ENCODE data around the gene NFILZ. TPM values are rescaled to one million over a fixed set of nuclear protein-coding genes. Genes with fewer than 3 reads are reported as not detected.

Gene NFILZ
- polyA plus RNA-seq, 6 donors from 2014 or later: not detected

DNA sequence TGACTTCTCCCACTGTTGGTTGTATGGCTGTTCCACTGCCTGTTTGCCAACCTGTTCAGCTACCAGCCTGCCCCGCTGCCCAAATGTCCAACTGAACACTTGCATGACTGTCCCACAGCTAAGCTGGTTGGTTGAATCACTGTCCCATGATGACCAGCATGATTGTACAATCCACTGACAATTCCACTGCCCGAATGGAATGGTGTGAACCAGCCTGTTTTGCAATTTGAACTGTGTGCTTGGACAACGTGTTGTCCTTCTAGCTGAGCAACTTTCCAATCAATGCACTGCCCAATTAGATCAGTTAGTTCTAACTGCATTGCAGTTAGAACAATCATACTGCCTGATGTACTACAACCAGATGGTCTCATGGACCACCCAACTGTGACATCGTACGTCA, 28.6 kb upstream of the NFILZ start:
- H3K9me3 Mint-ChIP-seq: peaks cover 0 to 4% (median 0%) of the 10 kb centered on the region in 7 donors
- H3K36me3 Mint-ChIP-seq: no peaks in the 10 kb centered on the region
- DNase-seq (no peak), ATAC-seq (ENCODE audit: low read depth in 2 of 2) (no peak)
- H3K27ac Mint-ChIP-seq: no peak overlapping the region
- H3K4me3 Mint-ChIP-seq: no peak overlapping the region
- peaks cover 16 to 27% (median 24%) of the 10 kb centered on the region in 3 donors for H3K27me3 Mint-ChIP-seq
- H3K4me1 Mint-ChIP-seq: peaks cover 0 to 3% (median 1%) of the 10 kb centered on the region in 3 donors

DNA sequence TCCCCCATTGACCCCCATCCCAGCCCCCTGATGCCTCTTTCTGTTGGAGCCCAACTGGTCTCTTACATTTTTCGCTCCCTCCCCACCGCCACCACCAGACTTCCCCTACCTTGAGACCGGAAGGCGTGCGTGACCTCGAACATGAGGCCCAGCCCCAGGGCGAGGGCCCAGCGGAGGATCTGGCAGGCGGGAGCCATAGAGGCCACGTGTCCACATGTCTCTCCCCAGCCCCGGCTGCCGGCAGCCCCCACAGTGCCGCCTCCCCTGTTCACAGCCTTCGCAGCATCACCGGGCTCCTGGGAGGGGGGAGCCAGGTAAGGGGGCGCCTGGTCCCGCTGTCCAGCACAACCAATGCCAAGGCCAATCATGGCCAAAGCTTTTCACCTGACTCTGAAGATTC, 24.9 kb upstream of the NFILZ start:
- peaks cover 10 to 19% (median 18%) of the 10 kb centered on the region in 3 donors for H3K4me1 Mint-ChIP-seq
- DNase-seq: no peak
- H3K36me3 Mint-ChIP-seq: peaks cover 0 to 23% of the 10 kb centered on the region in 2 donors

DNA sequence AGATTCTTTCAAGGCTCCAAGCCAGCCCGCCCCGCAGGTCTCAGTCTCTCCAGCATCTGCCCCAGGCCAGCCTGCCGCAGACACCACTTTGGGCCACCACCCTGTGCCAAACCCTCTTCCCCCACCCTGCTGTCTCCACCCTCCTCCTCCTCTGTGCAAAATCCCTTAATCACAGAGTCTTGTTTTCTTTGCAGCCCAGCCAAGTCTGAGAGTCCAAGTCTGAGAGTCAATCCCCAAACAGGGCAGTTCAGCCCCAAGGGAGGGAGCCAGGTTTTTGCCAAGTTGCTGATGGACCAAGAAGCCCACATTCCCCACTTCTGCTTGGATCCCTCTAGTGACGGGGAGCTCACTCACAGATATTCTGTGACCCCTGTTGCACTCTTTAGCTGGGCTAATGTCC, 23.0 kb upstream of the NFILZ start:
- peaks cover 10 to 24% (median 19%) of the 10 kb centered on the region in 3 donors for H3K4me1 Mint-ChIP-seq
- peak overlapping the region in 1 of 6 donors; percentile 44 for H3K27ac Mint-ChIP-seq
- no peak for ATAC-seq (ENCODE audit: low read depth in 2 of 2)
- peaks cover 0 to 23% of the 10 kb centered on the region in 2 donors for H3K36me3 Mint-ChIP-seq
- H3K9me3 Mint-ChIP-seq: peaks cover 0 to 4% (median 0%) of the 10 kb centered on the region in 7 donors
- peaks cover 29 to 52% (median 50%) of the 10 kb centered on the region in 3 donors for H3K27me3 Mint-ChIP-seq
- peak overlapping the region in 2 of 8 donors; percentile 42 to 44 for H3K4me3 Mint-ChIP-seq
- DNase-seq: no peak

More for the DNA sequence above, 24.9 kb upstream of the NFILZ start:
- Mint-ChIP-seq H3K27ac (peak overlapping the region in 1 of 6 donors; percentile 47), H3K27me3 (peaks cover 30 to 59% (median 55%) of the 10 kb centered on the region in 3 donors), H3K9me3 (peaks cover 0 to 4% (median 0%) of the 10 kb centered on the region in 7 donors), H3K4me3 (no peak overlapping the region)
- ATAC-seq (ENCODE audit: low read depth in 2 of 2): no peak

DNA sequence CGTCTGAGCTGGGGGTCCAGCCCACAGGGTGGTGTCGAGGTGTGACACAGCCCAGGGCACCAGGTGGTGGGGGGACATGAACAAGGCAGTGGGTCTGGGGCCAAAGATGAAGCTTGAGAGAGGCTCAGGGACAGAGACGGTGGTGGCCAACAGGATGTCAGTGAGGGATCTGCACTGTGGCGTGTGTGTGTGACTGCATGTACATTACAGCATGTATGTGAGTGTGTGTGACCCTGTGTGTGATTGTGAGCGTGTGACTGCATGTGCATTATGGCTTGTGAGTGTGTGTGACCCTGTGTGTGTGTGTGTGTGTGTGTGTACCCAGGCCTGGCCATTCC, 21.5 kb upstream of the NFILZ start:
- H3K9me3 Mint-ChIP-seq: peaks cover 0 to 4% (median 0%) of the 10 kb centered on the region in 7 donors
- H3K27me3 Mint-ChIP-seq: peaks cover 30 to 53% (median 45%) of the 10 kb centered on the region in 3 donors
- peaks cover 10 to 26% (median 19%) of the 10 kb centered on the region in 3 donors for H3K4me1 Mint-ChIP-seq
- no peak for DNase-seq
- H3K36me3 Mint-ChIP-seq: peaks cover 0 to 23% of the 10 kb centered on the region in 2 donors
- ATAC-seq (ENCODE audit: low read depth in 2 of 2): no peak
- peak overlapping the region in 6 of 8 donors; percentile 4 to 86 (median 66) for H3K4me3 Mint-ChIP-seq
- peak overlapping the region in 2 of 6 donors; percentile 70 to 85 for H3K27ac Mint-ChIP-seq

DNA sequence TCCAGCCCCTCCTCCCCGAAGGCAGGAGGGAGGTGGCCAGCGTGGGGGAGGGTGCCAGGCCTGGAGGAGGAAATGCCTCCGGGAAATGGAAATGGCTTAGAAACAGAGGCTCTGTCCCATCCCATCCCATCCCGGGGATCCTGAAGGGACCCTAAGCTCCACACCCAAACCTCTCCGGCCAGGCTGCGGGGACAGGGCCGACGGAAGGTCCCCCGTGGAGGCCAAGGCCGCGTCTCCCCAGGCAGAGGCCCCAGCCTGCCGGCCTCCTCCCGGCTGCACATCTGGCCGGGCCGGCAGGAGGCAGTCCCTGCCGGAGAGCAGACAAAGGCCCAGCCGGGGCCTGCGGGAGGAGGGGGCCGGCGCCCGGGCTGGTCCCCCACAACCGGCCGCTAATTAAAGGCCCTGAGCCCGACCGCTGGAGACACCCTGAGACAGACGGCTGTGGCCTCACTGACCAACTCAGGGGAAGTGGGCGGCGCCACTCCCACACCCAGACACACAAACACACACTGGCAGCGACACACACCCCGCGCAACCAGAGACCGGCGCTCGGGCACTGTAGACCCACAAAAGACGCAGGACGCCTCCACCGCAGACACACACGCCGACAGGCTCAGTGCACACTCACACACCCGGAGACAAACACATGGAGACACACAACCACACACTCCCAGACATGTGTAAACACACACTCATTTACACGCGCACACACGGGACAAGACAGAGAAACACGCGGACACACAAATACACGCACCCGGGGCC, 21.0 kb upstream of the NFILZ start:
- Mint-ChIP-seq H3K4me3 (peak overlapping the region; percentile 70 to 95 (median 84)), H3K9me3 (peaks cover 0 to 4% (median 0%) of the 10 kb centered on the region in 7 donors), H3K4me1 (peaks cover 10 to 26% (median 19%) of the 10 kb centered on the region in 3 donors), H3K36me3 (peaks cover 0 to 23% of the 10 kb centered on the region in 2 donors), H3K27ac (peak overlapping the region in 5 of 6 donors; percentile 8 to 83 (median 43)), H3K27me3 (peaks cover 30 to 53% (median 45%) of the 10 kb centered on the region in 3 donors)
- peak in 1 of 2 donors; percentile 13 for ATAC-seq (ENCODE audit: low read depth in 2 of 2)
- DNase-seq: no peak

DNA sequence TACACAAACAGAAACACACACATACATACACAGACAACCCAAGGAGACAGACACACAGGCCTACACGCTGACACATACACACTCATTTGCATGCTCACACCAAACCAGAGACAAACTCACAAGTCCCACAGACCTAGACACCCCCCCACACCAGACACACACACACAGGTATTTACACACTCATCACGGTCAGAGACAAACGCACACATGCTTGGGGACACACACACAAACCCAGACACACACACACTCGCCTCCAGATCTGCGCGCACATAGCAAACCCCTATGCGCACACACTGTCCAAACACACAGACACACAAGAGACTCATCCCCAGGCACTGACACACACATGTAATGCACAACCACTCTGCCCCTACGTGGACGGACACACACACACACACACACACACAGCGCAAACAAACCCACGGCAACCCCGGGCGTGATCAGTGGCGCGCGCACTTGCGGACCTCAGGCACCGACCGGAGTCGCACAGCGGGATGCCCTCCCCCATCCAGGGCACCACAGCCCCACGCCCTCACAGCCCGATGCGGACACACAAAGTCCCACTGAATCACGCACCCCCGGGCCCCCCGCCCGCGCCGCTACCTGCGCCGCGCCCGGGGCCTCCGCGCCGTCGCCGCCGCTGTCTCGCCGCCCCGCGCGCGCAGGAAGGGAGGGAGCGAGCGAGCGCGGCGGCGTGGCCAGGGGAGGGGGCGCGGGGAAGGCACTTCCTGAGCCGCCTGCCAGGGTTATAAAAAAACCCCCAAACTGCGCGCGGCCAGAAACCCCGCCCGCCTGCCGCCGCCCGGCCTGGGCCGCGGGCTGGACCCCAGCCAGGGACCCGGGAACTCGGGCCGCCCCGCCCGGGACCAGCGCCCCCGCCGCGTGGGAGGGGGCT, 20.1 kb upstream of the NFILZ start, which contains the start of gene ADAMTS10:
ADAMTS10 (minus strand) TSS at position 675 of the 895 bp plus-strand sequence. CDS start 5,005 bp downstream, outside the sequence.
- Mint-ChIP-seq H3K4me3 (peak within 1 kb of the TSS; percentile 70 to 95 (median 84)), H3K4me1 (peaks cover 13 to 31% (median 19%) of the 10 kb centered on the region in 3 donors)

DNA sequence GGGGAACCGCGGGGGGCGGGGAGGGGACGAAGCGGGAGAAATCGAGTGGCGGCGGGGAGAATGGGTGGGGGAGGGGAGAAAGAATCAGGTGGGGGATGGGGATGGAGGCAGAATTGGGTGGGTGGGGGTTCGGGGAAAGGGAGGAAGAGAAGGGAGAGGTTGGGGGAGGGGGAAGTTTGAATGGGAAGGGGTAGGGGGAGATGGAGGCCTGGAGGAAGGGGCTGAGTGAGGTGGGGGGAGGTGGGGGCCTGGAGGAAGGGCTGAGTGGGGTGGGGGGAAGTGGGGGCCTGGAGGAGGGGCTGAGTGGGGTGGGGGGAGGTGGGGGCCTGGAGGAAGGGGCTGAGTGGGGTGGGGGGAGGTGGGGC, 19.5 kb upstream of the NFILZ start:
- no peak for DNase-seq
- Mint-ChIP-seq H3K9me3 (peaks cover 0 to 2% (median 0%) of the 10 kb centered on the region in 7 donors), H3K4me1 (peaks cover 20 to 38% (median 22%) of the 10 kb centered on the region in 3 donors), H3K27ac (no peak overlapping the region), H3K27me3 (peaks cover 34 to 63% (median 45%) of the 10 kb centered on the region in 3 donors), H3K36me3 (peaks cover 0 to 23% of the 10 kb centered on the region in 2 donors), H3K4me3 (peak overlapping the region in 1 of 8 donors; percentile 59)
- no peak for ATAC-seq (ENCODE audit: low read depth in 2 of 2)

More for the DNA sequence above, 20.1 kb upstream of the NFILZ start, which contains the start of gene ADAMTS10:
- peak within 1 kb of the TSS; percentile 8 to 83 (median 62) for H3K27ac Mint-ChIP-seq
- ATAC-seq (ENCODE audit: low read depth in 2 of 2) (peak; percentile 59 to 63), DNase-seq (no peak)
- H3K27me3 Mint-ChIP-seq: peaks cover 30 to 58% (median 45%) of the 10 kb centered on the region in 3 donors
- peaks cover 0 to 23% of the 10 kb centered on the region in 2 donors for H3K36me3 Mint-ChIP-seq
- peaks cover 0 to 2% (median 0%) of the 10 kb centered on the region in 7 donors for H3K9me3 Mint-ChIP-seq

DNA sequence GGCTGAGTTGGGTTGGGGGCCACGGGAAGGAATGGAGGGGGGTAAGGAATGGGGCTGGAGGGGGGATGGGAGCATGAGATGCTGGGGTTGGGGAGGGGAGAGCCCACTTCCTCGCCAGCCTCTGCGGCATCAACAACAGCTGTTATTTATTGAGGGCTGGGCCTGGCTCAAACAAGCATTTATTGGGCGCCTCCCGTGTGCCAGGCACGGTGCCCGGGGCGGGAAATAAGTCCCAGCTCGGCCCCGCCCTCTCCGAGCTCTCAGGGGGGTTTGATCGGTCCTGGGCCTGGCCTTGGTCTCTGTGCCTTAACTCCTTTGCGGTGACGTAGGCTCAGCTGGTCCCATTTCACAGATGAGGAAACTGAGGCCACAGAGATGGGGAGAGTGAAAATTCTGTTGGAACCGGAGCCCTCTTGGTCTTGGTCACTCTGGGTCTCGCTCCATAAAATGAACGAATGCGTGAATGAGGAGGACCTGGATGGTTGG, 19.0 kb upstream of the NFILZ start:
- H3K9me3 Mint-ChIP-seq: peaks cover 0 to 2% (median 0%) of the 10 kb centered on the region in 7 donors
- peaks cover 35 to 59% (median 41%) of the 10 kb centered on the region in 3 donors for H3K27me3 Mint-ChIP-seq
- DNase-seq: no peak
- H3K4me1 Mint-ChIP-seq: peaks cover 20 to 39% (median 22%) of the 10 kb centered on the region in 3 donors
- H3K36me3 Mint-ChIP-seq: peaks cover 0 to 23% of the 10 kb centered on the region in 2 donors
- H3K27ac Mint-ChIP-seq: peak overlapping the region in 1 of 6 donors; percentile 53
- H3K4me3 Mint-ChIP-seq: peak overlapping the region in 6 of 8 donors; percentile 6 to 77 (median 61)
- no peak for ATAC-seq (ENCODE audit: low read depth in 2 of 2)

DNA sequence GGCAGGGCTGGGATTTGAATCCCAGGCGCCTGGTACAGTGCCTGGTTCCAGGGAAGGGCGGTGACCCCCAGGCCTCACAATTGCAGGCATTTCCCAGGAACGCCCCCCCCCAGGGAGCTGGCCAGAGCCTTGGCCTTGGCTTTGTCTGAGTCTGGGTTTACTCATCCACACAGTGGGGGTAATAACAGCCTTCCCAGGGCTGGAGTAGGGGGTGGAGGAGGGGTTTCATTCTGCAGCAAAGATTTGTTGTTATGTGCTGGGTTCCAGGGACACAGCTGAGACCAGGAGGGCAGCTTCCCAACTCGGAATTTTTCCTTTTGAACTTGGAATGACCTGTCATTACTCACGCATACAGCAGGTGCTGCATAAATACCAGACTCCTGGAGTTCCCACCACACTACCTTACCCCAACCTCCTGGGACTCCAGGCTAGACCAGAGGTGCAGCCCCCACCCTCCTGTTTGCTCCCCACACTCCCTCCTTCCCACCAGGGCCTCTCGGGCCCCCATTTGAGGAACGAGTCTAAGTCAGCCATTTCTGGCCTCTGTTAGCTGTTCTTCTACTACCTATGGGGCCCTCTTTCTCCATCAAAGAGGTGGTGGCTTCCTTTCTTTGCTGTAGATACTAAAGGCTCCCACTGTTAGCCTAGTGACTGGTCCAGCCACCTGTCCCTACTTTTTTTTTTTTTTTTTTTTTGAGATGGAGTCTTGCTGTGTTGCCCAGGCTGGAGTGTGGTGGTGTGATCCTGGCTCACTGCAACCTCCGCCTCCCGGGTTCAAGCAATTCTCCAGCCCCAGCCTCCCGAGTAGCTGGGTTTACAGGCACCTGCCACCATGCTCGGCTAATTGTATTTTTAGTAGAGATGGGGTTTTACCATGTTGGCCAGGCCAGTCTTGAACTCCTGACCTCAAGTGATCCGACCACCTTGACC, 18.3 kb upstream of the NFILZ start:
- peaks cover 0 to 23% of the 10 kb centered on the region in 2 donors for H3K36me3 Mint-ChIP-seq
- peaks cover 0 to 2% (median 0%) of the 10 kb centered on the region in 7 donors for H3K9me3 Mint-ChIP-seq
- ATAC-seq (ENCODE audit: low read depth in 2 of 2): peak in 1 of 2 donors; percentile 9
- DNase-seq: no peak
- H3K4me1 Mint-ChIP-seq: peaks cover 20 to 34% (median 22%) of the 10 kb centered on the region in 3 donors
- H3K27ac Mint-ChIP-seq: peak overlapping the region in 2 of 6 donors; percentile 53 to 74
- peak overlapping the region; percentile 38 to 82 (median 74) for H3K4me3 Mint-ChIP-seq
- peaks cover 28 to 52% (median 34%) of the 10 kb centered on the region in 3 donors for H3K27me3 Mint-ChIP-seq

DNA sequence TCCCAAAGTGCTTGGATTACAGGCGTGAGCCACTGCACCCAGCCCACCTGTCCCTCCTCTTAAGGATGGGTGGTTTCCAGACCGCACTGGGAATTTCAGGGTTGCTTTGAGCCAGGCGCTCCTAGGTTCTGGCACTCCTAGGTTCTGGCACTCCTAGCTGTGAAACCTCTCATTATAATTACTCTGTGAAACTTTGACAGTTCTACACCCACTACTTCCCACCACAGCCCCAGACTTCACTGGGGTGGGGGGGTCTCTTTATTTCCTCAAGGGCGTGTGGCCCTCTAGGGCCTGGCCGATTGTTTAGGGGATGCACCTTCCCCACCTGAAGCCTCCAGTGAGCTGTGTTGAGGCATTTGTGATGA, 17.6 kb upstream of the NFILZ start:
- H3K36me3 Mint-ChIP-seq: peaks cover 0 to 23% of the 10 kb centered on the region in 2 donors
- ATAC-seq (ENCODE audit: low read depth in 2 of 2): peak; percentile 28 to 32
- H3K27ac Mint-ChIP-seq: peak overlapping the region in 1 of 6 donors; percentile 74
- H3K4me1 Mint-ChIP-seq: peaks cover 20 to 33% (median 22%) of the 10 kb centered on the region in 3 donors
- DNase-seq: no peak
- peaks cover 25 to 45% (median 28%) of the 10 kb centered on the region in 3 donors for H3K27me3 Mint-ChIP-seq
- H3K9me3 Mint-ChIP-seq: peaks cover 0 to 2% (median 0%) of the 10 kb centered on the region in 7 donors
- H3K4me3 Mint-ChIP-seq: peak overlapping the region in 5 of 8 donors; percentile 29 to 77 (median 65)

DNA sequence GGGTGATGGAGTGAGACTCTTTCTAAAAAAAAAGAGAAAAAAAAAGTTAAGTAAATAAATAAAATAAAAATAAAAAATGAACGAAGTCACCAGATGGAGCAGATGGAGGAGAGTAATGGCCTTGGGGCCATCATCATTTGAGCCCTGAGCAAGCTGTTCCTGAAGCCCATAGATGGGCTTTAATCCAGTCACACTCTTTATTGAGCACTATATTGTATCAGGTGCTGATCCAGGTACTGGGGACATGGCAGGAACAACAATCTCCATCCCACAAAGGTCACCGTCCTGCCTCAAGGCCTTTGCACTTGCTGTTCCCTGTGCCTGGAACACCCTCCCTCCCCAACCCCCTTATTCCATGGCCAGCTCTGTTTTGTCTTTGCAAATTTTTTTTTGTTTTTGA, 16.0 kb upstream of the NFILZ start:
- Mint-ChIP-seq H3K9me3 (peaks cover 0 to 2% (median 0%) of the 10 kb centered on the region in 7 donors), H3K27me3 (peaks cover 11 to 33% (median 15%) of the 10 kb centered on the region in 3 donors), H3K36me3 (peaks cover 0 to 9% of the 10 kb centered on the region in 2 donors), H3K27ac (no peak overlapping the region), H3K4me3 (no peak overlapping the region), H3K4me1 (peaks cover 16 to 27% (median 20%) of the 10 kb centered on the region in 3 donors)
- DNase-seq: no peak
- ATAC-seq (ENCODE audit: low read depth in 2 of 2): no peak

DNA sequence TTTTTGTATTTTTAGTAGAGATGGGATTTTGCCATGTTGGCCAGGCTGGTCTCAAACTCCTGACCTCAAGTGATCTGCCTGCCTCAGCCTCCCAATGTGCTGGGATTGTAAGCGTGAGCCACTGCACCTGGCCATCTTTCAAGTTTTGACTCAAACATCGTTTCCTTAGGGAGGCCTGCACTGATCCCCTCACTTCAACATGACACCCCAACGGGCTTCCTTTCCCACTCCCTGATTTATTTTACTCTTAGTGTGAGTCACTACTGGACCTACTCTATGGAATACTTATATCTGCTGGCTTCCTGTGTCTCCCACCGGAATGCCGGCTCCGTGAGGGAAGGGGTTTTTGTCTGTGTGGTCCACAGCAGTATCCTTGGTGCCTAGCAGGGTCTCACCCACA, 15.4 kb upstream of the NFILZ start:
- Mint-ChIP-seq H3K4me3 (peak overlapping the region in 2 of 8 donors; percentile 6 to 29), H3K4me1 (peaks cover 11 to 22% (median 15%) of the 10 kb centered on the region in 3 donors), H3K27me3 (peaks cover 7 to 29% (median 12%) of the 10 kb centered on the region in 3 donors), H3K36me3 (peaks cover 0 to 4% of the 10 kb centered on the region in 2 donors), H3K9me3 (peaks cover 0 to 2% (median 0%) of the 10 kb centered on the region in 7 donors), H3K27ac (peak overlapping the region in 1 of 6 donors; percentile 35)
- ATAC-seq (ENCODE audit: low read depth in 2 of 2) (no peak), DNase-seq (no peak)

Data from naive B cell (primary cell).